HG03196 (cell line): ENCODE measurements around the gene CNRIP1.
"Not testable (repeated sequence)": the region's sequence is repeated elsewhere in the genome, so short reads cannot be mapped to it uniquely, and the experiment has no call there.

Experiments
- ATAC-seq: cut with Tn5 transposase; IDR thresholded peaks from one replicate; pipeline ENCODE4 v1.9.1; 2021; ENCODE audit not compliant: unreplicated experiment

Gene CNRIP1

GRCh38 chr2:68341062-68341329 is 21.2 kb upstream of the CNRIP1 start:
- no peak for ATAC-seq

- ATAC-seq: no peak
Observed at GRCh38 chr2:68340226-68341061, 20.7 kb upstream of the CNRIP1 start.

DNA sequence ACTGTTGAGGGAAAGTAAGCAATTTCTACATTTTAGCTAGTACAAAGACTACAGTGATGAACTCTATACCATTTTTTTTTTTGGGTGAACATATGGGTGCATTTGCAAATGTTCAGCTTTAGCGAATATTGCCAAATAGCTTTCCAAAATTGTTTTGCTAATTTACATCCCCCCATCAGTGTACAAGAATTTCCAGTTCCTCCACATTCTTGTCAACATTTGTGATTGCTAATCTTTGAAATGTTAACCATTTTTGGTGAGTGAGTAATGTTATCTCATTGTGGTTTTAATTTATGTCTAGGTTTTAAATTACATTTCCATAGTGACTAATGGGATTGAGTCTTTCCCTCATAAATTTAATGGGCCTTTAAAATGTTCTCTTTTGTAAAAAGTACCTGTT is 16.4 kb upstream of the CNRIP1 start:
- ATAC-seq: no peak

- no peak for ATAC-seq
Observed at GRCh38 chr2:68333931-68334330, 14.2 kb upstream of the CNRIP1 start.

- ATAC-seq: no peak
Observed at GRCh38 chr2:68333009-68333408, 13.3 kb upstream of the CNRIP1 start.

- ATAC-seq: no peak
Observed at GRCh38 chr2:68330691-68331090, 10.9 kb upstream of the CNRIP1 start.

DNA sequence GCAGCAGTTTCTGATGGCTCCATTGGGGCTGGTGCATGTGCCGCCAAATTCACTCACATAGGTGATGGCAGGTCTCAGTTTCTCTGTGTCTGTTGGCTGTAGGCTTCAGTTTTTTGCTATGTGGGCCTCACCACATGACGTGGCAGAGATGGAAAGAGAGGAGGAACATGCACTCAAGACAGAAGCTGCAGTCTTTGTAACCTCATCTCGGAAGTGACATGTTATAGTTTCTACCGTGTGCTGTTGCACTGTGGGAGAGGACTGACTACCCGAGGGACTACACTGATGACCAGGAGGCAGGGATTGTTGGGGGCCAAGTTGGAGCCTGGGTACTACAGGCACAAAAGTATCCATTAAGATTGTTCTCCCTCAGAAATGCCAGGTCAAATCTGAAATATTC is 9.2 kb upstream of the CNRIP1 start:
- no peak for ATAC-seq

- ATAC-seq: no peak
Observed at GRCh38 chr2:68325056-68325455, 5.3 kb upstream of the CNRIP1 start.

GRCh38 chr2:68320118-68320641 is 431 bp upstream of the CNRIP1 start:
- no peak for ATAC-seq

- ATAC-seq: no peak
Observed at GRCh38 chr2:68318914-68319397, 793 bp downstream of the CNRIP1 start.

DNA sequence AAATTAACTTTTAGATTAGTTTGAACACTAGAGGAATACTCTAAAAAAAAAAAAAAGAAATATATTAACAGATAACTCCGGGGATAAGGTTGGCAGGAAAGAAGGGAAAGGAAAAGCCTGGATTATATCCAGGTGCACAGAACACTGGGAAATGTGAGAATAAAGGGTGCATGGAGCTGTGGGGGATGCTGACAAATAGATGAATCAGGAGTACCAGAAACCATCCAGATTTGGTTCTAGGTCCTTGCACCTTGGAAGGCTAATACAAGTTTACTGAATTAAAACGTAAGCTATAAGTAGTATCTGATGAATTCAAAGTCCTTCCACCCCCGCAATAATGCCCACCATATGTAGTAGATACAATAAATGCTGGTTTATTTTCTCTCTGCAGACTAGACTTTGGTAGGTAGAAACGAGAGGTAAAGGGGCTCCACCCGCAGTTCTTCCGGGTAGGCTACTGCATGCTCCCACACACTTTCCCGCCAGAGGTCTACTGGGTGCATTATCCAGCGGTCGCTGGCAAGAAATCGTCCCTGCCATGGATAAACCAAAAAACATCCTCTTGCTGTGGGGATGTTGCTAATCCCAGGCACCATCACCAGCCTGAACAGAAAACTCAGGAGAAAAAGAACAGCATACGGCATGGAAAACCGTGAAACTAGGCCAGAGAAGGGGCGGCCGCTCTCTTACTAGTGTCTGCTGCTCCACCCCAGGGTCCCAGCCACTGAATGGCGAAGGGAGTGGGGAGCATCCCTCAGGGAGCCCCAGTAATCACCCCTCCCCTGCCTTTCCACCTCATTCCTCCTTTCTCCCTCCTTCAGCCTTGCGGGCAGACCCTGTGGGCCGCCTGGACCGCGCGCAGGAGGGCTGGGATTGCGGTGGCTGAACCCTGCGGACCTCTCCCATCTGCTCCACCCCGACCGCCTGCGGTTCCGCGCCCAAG is 1.5 kb downstream of the CNRIP1 start:
- ATAC-seq: no peak

DNA sequence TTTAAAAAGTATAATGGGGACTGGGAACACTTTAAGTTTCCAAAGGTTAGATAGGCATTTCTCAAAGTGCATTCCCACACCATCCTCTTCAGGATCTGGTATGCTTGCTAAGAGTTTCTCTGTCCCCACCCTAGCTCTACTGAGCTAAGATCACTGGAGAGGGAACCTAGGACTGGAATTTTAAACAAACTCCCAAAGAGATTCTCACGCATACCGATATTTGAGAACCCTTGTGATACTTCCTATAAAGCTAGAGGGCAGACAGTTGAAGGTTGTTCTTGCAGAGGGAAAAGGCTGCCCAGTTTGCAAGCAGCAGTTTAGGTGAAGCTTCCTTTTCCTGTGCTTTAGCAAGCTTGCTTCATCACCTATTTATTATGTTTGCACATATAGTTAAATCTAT is 3.6 kb downstream of the CNRIP1 start:
- ATAC-seq: no peak

DNA sequence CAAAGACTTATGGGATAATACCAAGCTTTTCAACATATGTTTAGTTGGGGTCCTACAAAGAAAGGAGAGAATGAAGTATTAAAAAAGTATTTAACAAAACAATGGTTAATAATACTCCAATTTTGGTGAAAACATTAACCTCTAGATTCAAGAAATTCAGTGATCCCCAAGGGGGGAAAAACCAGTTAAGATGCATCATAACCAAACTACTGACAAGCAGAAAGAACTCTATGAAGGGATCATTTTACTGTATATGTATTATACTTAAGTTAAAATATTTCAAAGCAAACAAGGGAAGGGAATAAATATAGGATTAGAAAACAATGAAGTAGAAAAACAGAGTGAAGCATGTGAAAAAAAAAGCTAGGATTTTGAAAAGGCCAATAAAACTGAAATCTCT is 8.7 kb downstream of the CNRIP1 start:
- no peak for ATAC-seq

- no peak for ATAC-seq
Observed at GRCh38 chr2:68309426-68309825, 10.3 kb downstream of the CNRIP1 start.

GRCh38 chr2:68303902-68304272 is 15.9 kb downstream of the CNRIP1 start:
- not testable (repeated sequence) for ATAC-seq

GRCh38 chr2:68303033-68303901 is 16.5 kb downstream of the CNRIP1 start:
- ATAC-seq: no peak

- ATAC-seq: no peak
Observed at GRCh38 chr2:68302281-68302875, 17.4 kb downstream of the CNRIP1 start.

DNA sequence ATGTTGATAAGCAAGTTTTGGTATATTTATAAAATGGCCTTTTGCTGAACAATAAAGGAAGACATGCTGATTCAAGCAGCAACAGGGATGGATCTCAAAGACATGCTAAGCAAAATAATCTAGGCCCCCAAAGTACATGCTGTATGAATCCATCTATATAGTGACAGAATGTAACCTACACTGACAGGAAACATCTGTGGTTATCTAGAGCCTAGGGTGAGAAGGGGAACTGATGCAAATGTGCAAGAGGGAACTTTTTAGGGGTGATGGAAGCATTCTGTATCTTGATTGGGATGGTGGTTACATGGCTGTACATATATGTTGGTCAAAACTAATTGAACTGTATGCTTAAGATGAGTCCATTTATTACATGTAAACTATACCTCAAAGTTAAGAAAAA is 24.2 kb downstream of the CNRIP1 start:
- ATAC-seq: no peak

GRCh38 chr2:68294913-68295312 is 24.8 kb downstream of the CNRIP1 start:
- ATAC-seq: no peak

DNA sequence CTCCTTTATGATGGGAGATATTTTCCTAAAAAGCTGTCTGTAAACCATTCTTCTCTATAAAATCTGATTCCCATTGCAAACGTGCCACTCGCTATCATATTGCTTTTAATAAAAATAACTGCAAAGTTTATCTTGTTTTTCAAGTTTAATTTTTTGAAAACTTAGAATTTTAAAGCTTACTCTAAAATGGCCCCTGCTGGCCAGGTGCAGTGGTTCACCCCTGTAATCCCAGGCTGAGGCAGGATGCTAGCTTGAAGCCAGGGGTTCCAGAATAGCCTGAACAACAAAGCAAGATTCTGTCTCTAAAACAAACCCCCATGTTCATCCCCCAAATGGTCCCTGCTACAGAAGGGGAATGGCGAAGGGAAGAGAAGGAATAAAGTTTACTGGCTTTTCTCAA is 25.6 kb downstream of the CNRIP1 start:
- no peak for ATAC-seq

GRCh38 chr2:68293755-68294154 is 26.0 kb downstream of the CNRIP1 start:
- no peak for ATAC-seq
